ENCODE data around the gene ACSS3.
"Not testable (repeated sequence)": the region's sequence is repeated elsewhere in the genome, so short reads cannot be mapped to it uniquely, and the experiment has no call there.

ACSS3 gene

GRCh38 chr12:81094718-81095360, 17.0 kb downstream of the ACSS3 start:
- TF ChIP-seq, protein P1, sequence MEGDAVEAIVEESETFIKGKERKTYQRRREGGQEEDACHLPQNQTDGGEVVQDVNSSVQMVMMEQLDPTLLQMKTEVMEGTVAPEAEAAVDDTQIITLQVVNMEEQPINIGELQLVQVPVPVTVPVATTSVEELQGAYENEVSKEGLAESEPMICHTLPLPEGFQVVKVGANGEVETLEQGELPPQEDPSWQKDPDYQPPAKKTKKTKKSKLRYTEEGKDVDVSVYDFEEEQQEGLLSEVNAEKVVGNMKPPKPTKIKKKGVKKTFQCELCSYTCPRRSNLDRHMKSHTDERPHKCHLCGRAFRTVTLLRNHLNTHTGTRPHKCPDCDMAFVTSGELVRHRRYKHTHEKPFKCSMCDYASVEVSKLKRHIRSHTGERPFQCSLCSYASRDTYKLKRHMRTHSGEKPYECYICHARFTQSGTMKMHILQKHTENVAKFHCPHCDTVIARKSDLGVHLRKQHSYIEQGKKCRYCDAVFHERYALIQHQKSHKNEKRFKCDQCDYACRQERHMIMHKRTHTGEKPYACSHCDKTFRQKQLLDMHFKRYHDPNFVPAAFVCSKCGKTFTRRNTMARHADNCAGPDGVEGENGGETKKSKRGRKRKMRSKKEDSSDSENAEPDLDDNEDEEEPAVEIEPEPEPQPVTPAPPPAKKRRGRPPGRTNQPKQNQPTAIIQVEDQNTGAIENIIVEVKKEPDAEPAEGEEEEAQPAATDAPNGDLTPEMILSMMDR (conservative IDR thresholded peaks at IDR 0.05; ENCODE audit: low read length) = no peak
- H3K4me3 ChIP-seq (ENCODE audit: low read length) = no peak overlapping the region
- no peak for DNase-seq (ENCODE audit: low read depth)

GRCh38 chr12:81095501-81096232, 17.8 kb downstream of the ACSS3 start:
- H3K4me3 ChIP-seq (ENCODE audit: low read length) = no peak overlapping the region
- DNase-seq (ENCODE audit: low read depth) = no peak

DNA sequence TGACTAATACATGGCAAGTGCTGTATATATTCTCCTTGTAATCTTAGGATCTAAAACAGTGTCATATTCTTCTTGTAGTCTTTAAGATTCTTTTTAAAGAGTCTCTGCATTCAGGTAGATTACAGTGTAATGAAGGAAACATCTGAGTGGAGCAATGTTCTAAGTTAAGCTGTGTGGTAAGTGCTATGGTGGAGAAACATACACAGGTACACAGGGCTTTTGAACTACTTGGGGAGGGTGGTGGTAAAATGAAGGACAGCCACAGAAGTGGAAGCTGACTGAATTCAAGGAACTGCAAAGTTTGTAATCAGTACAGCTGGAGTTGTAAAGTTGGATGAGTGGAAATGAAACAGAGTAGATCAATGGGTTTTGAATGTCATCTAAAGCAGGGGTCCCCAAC, 27.8 kb downstream of the ACSS3 start:
- no peak overlapping the region for H3K4me3 ChIP-seq (ENCODE audit: low read length)
- DNase-seq (ENCODE audit: low read depth) = no peak
- TF ChIP-seq, protein P1 (conservative IDR thresholded peaks at IDR 0.05; ENCODE audit: low read length) = no peak

More at GRCh38 chr12:81095501-81096232, 17.8 kb downstream of the ACSS3 start:
- TF ChIP-seq, protein P1 (conservative IDR thresholded peaks at IDR 0.05; ENCODE audit: low read length) = no peak

DNA sequence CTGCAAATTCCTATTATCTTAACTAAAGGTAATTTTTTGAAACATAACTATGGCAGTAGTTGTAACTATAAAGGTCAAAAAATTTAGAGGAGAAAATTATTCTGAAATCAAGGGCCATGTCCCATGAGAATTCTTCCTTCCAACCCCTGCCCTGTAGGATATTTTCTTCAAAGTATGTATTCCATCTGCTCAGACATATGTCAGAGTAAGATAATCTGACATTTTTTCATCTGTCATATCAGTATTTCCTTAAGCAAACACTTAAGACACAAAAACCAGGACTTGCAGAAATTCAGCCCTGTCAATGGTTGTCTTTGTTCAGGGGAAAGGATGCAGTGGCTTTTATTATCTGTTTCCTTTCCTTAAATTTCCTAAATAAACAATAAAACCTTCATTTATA, 36.3 kb downstream of the ACSS3 start:
- TF ChIP-seq, protein P1 (conservative IDR thresholded peaks at IDR 0.05; ENCODE audit: low read length) = no peak
- no peak for DNase-seq (ENCODE audit: low read depth)
- no peak overlapping the region for H3K4me3 ChIP-seq (ENCODE audit: low read length)

- H3K4me3 ChIP-seq (ENCODE audit: low read length) = not testable (repeated sequence)
These were observed 41.2 kb downstream of the ACSS3 start for GRCh38 chr12:81119069-81119468.

DNA sequence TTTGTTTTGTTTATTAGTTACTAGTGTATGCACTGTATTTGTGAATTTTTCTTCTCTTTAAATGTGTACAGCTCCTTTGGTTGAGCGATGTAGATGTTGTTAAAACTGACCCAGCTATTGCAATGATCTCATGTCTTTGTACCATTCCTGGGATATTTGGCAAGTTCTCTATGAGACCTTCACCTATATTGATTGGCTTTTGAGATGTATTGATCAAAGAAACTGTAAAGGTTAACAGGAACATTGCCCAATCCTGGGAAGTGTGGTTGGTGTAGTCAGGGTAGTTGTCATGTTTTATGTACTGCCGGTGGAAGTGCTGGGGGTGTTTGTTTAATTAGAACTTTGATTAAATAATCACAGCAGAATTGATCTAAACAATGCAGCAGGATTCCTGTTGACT, 43.1 kb downstream of the ACSS3 start:
- TF ChIP-seq, protein P1 (conservative IDR thresholded peaks at IDR 0.05; ENCODE audit: low read length) = no peak

More at GRCh38 chr12:81119069-81119468, 41.2 kb downstream of the ACSS3 start:
- not testable (repeated sequence) for DNase-seq (ENCODE audit: low read depth)

GRCh38 chr12:81123611-81124010, 45.7 kb downstream of the ACSS3 start:
- DNase-seq (ENCODE audit: low read depth) = no peak
- no peak overlapping the region for H3K4me3 ChIP-seq (ENCODE audit: low read length)
- TF ChIP-seq, protein P1 (conservative IDR thresholded peaks at IDR 0.05; ENCODE audit: low read length) = no peak

More for the DNA sequence above, 43.1 kb downstream of the ACSS3 start:
- H3K4me3 ChIP-seq (ENCODE audit: low read length) = no peak overlapping the region
- DNase-seq (ENCODE audit: low read depth) = no peak

All from AG10803 (cell line).